Measurements from ENCODE around the gene NTN4.

DNA sequence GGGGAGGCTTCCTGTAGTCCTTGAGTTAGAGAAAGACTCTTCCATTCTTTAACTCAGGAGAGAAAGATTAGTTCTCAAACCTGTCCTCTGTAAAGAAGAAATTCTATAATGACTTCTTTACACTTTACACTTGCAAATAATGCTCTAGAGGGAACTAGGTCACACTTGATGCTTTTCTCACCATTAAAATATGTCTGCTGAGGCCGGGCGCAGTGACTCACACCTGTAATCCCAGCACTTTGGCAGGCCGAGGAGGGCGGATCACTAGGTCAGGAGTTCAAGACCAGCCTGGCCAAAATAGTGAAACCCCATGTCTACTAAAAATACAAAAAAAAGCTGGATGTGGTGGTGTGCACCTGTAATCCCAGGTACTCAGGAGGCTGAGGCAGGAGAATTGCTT lies 6.3 kb downstream of the NTN4 start:
- TF ChIP-seq FOXM1 (IDR thresholded peaks at IDR 0.05; ENCODE audit: low read depth, low read length) (no peak), RAD21 (IDR thresholded peaks at IDR 0.05; ENCODE audit: insufficient read depth, low read depth, low read length) (no peak), CBFB (IDR thresholded peaks at IDR 0.05; ENCODE audit: low read depth) (no peak)
- TF ChIP-seq, protein P1, sequence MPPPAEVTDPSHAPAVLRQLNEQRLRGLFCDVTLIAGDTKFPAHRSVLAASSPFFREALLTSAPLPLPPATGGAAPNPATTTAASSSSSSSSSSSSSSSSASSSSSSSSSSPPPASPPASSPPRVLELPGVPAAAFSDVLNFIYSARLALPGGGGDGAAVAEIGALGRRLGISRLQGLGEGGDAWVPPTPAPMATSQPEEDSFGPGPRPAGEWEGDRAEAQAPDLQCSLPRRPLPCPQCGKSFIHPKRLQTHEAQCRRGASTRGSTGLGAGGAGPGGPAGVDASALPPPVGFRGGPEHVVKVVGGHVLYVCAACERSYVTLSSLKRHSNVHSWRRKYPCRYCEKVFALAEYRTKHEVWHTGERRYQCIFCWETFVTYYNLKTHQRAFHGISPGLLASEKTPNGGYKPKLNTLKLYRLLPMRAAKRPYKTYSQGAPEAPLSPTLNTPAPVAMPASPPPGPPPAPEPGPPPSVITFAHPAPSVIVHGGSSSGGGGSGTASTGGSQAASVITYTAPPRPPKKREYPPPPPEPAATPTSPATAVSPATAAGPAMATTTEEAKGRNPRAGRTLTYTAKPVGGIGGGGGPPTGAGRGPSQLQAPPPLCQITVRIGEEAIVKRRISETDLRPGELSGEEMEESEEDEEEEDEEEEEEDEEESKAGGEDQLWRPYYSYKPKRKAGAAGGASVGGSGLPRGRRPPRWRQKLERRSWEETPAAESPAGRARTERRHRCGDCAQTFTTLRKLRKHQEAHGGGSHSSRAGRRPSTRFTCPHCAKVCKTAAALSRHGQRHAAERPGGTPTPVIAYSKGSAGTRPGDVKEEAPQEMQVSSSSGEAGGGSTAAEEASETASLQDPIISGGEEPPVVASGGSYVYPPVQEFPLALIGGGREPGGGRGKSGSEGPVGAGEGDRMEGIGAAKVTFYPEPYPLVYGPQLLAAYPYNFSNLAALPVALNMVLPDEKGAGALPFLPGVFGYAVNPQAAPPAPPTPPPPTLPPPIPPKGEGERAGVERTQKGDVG (CRISPR knock-in tag; IDR thresholded peaks at IDR 0.05): no peak
